GM12864 (cell line): ENCODE data around the gene QRICH1.

Experiments
- DNase-seq: peaks from one replicate; pipeline ENCODE4 v3.0.0-alpha.2; 2011; ENCODE audit warnings: low read depth
- H3K4me3 ChIP-seq: 2 replicates; pipeline ENCODE4 v1.5.1; 2011; ENCODE audit warnings: mild to moderate bottlenecking, low read depth, low read length, control low read depth
- CTCF ChIP-seq: IDR thresholded peaks from 2 replicates; pipeline ENCODE4 v1.5.1; 2011; ENCODE audit warnings: low read depth, mild to moderate bottlenecking, moderate library complexity, low read length, control low read depth, inconsistent platforms; ENCODE audit errors: missing control alignments

The QRICH1 gene

GRCh38 chr3:48990636-48991469 lies 103.0 kb downstream of the QRICH1 start:
- no peak for DNase-seq
- H3K4me3 ChIP-seq = peak overlapping the region; percentile 94
- no peak for TF ChIP-seq CTCF

GRCh38 chr3:48989796-48990635 lies 103.9 kb downstream of the QRICH1 start, which contains the start of gene P4HTM:
P4HTM (plus strand) TSS chr3:48990241; CDS start chr3:48990257, 16 bp downstream.
- H3K4me3 ChIP-seq = peak within 1 kb of the TSS; percentile 94
- peak; percentile 14 for TF ChIP-seq CTCF
- peak; percentile 46 for DNase-seq

GRCh38 chr3:48989126-48989795 lies 104.6 kb downstream of the QRICH1 start:
- no peak for TF ChIP-seq CTCF
- H3K4me3 ChIP-seq = peak overlapping the region; percentile 94
- no peak for DNase-seq

GRCh38 chr3:48985831-48986376 lies 108.0 kb downstream of the QRICH1 start:
- no peak for DNase-seq
- no peak overlapping the region for H3K4me3 ChIP-seq
- TF ChIP-seq CTCF = no peak

GRCh38 chr3:48984663-48985062 lies 109.2 kb downstream of the QRICH1 start:
- TF ChIP-seq CTCF = no peak
- DNase-seq = no peak
- no peak overlapping the region for H3K4me3 ChIP-seq

- H3K4me3 ChIP-seq = no peak overlapping the region
- TF ChIP-seq CTCF = no peak
- DNase-seq = no peak
These were observed 110.8 kb downstream of the QRICH1 start for GRCh38 chr3:48983096-48983495.
